ENCODE measurements around the gene CDH13.

DNA sequence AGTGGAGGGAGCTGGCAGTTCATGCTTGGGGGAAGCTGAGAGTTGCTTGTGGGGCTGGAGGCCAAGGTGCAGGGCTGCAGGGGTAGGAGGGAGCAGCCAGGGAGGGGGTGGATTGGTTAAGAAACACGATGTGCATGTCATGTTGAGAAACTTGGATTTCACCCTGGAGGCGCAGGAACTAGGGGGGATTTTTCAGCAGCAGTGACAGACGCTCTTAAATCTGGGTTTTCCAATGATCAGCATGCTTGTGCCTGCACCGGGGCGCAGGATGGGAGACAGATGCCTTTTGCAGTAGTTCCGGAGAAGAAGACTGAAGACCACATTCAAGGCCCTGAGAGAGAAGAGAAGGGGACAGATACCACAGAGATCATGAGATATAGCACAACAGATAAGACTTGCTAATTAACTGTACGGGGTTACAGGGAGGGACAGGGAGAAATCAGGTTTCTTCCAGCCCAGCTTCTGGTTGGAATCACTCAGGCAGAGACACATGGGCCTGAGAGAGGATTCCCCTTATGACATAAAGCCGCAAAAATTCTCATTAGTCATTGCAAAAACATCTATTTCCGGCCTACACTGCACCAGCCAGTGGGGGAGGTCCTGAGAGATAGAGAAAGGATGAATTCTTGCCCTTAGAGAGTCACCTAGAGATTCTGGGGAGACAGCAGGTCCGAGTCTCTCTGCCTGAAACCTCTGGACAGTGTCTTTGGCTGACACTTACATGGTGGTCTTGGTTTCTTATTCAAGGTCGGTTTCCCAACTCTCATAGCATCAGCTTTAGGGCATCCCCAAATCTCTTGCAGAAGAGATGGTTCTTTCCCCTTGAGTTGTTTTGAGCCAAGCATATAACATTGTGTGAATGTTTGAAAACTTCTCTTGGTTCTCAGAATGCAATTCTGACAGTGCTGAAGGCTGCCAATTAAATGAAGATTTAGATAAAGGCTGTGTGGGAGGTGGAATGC, 27.1 kb downstream of the CDH13 start:
- TF ChIP-seq, protein P1, sequence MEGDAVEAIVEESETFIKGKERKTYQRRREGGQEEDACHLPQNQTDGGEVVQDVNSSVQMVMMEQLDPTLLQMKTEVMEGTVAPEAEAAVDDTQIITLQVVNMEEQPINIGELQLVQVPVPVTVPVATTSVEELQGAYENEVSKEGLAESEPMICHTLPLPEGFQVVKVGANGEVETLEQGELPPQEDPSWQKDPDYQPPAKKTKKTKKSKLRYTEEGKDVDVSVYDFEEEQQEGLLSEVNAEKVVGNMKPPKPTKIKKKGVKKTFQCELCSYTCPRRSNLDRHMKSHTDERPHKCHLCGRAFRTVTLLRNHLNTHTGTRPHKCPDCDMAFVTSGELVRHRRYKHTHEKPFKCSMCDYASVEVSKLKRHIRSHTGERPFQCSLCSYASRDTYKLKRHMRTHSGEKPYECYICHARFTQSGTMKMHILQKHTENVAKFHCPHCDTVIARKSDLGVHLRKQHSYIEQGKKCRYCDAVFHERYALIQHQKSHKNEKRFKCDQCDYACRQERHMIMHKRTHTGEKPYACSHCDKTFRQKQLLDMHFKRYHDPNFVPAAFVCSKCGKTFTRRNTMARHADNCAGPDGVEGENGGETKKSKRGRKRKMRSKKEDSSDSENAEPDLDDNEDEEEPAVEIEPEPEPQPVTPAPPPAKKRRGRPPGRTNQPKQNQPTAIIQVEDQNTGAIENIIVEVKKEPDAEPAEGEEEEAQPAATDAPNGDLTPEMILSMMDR (IDR thresholded peaks at IDR 0.05; ENCODE audit: insufficient read depth, low read length) = no peak
- no peak for TF ChIP-seq POLR2AphosphoS5 (IDR thresholded peaks at IDR 0.05; ENCODE audit: low read depth)
- TF ChIP-seq, protein P2, sequence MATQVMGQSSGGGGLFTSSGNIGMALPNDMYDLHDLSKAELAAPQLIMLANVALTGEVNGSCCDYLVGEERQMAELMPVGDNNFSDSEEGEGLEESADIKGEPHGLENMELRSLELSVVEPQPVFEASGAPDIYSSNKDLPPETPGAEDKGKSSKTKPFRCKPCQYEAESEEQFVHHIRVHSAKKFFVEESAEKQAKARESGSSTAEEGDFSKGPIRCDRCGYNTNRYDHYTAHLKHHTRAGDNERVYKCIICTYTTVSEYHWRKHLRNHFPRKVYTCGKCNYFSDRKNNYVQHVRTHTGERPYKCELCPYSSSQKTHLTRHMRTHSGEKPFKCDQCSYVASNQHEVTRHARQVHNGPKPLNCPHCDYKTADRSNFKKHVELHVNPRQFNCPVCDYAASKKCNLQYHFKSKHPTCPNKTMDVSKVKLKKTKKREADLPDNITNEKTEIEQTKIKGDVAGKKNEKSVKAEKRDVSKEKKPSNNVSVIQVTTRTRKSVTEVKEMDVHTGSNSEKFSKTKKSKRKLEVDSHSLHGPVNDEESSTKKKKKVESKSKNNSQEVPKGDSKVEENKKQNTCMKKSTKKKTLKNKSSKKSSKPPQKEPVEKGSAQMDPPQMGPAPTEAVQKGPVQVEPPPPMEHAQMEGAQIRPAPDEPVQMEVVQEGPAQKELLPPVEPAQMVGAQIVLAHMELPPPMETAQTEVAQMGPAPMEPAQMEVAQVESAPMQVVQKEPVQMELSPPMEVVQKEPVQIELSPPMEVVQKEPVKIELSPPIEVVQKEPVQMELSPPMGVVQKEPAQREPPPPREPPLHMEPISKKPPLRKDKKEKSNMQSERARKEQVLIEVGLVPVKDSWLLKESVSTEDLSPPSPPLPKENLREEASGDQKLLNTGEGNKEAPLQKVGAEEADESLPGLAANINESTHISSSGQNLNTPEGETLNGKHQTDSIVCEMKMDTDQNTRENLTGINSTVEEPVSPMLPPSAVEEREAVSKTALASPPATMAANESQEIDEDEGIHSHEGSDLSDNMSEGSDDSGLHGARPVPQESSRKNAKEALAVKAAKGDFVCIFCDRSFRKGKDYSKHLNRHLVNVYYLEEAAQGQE (IDR thresholded peaks at IDR 0.05; ENCODE audit: insufficient replicate concordance, low read depth) = no peak
